Occipital lobe (tissue), 2 donors: Measurements from ENCODE around the gene CACNB4. TPM values are rescaled to one million over a fixed set of nuclear protein-coding genes. Genes with fewer than 3 reads are reported as not detected.
"Not testable (repeated sequence)": the region's sequence is repeated elsewhere in the genome, so short reads cannot be mapped to it uniquely, and the experiment has no call there.

Experiments used
- DNase-seq: peaks from one replicate; lab custom pipeline; 2025; lab: John Stamatoyannopoulos, UW
- total RNA-seq: library from RNA; depleted of rRNA; stranded (reverse); fragments of >200 nt; gene quantifications from one replicate; pipeline ENCODE4 v1.2.3, GENCODE V29; 2014

The CACNB4 gene
- total RNA-seq, 1 donor from 2014 or later = 70.2 TPM

DNA sequence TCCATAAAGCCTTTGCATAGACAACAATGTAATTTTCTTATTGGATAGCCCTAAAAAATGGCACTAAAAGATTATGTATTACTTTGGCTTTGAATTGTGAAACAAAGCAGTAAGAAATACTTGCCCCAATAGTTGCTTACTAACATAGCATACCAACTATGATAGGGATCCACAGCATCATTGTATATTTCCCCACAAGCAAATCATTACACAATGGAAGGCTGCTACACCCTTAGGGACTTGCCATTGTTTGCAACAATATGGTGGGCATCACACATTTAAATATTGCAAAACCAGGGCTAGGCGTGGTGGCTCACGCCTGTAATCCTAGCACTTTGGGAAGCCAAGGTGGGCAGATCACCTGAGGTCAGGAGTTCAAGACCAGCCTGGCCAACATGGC is 74.4 kb downstream of the CACNB4 start:
- no peak for DNase-seq

DNA sequence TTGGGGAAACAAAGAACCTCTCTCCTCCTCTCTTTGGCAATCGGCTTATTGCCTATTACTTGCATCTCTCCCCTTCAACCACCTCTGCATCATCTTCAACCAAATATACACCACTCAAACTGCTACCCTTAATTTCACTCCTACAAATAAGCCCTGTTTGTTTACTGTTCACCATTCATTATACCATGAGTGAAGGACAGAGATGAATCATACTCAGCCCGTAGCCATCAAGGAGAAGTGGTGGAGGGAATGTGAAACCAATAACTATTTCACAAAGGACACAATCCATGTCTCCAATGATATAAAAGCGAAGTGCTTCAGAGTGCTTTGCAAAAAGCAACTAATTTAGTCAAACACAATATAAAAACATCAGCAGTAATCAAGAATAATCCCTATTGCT is 76.8 kb downstream of the CACNB4 start:
- no peak for DNase-seq

DNA sequence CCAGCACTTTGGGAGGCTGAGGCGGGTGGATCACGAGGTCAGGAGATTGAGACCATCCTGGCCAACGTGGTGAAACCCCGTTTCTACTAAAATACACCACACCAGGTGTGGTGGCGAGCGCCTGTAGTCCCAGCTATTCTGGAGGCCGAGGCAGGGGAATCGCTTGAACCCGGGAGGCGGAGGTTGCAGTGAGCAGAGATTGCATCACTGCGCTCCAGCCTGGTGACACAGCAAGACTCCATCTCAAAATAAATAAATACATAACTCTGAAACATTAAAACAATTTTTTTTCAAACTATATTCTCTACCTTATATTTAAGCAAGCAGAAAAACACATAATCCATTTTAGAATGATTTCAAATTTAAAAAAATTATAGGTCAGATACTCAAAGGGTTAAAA is 77.8 kb downstream of the CACNB4 start:
- DNase-seq = not testable (repeated sequence)

DNA sequence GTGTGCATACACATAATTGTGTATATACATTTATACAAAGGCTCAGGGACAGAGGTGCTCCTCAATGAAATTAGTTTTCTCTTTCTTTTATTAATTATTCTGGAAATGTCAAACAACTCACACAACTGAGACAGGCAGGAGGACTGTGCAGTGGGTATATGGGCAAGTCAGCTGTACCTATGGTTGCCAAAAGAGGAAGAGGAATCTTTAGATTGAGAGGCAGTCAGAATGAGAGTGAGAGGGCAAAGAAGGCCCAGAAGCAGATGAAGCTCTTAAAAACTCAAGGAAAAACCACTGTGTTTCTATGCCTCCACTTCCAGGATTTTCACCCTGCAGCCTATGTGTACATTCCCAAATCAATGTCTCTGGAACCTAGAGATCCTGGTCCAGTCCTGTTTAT is 79.1 kb downstream of the CACNB4 start:
- no peak for DNase-seq

DNA sequence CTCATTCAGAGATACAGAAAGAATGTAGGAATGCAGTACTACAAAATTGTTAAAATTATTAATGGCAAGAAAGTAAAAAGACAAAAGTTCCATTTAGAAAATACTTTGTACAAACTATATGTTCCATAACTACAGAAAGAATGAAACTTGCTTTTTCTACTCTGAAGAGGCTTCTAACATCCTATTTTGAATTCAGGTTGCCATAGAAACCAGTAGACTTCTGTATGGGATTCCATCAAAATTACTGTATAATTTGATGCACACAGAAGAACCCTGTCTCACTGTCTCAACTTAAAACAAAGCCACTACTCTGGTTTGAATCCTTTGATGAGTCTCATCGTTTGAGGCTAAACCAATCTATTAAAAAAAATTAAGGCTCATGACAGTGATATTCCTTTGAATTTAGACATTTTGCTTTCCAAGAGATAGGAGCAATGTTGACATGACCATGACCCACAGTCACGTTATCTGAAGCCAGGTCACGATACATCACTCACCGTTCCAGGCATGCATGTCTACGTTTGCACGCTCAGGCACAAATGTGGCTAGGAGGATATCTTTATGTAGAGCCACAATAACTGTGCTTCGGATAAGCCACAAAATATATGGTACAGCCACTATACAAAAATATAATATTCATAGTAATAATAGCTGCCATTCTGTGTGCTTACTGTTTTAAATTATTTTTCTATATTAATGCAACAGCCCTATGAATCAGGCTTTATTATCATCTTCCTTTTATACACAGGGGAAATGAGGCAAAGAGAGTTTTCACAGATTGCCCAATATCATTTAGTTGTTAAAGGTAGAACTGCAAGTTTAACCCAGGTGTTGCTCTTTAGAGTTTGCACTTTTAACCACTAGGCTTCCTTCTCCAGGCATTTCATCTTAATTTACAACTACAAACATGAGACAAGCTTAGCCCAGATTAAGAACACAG is 82.4 kb downstream of the CACNB4 start:
- DNase-seq = no peak

DNA sequence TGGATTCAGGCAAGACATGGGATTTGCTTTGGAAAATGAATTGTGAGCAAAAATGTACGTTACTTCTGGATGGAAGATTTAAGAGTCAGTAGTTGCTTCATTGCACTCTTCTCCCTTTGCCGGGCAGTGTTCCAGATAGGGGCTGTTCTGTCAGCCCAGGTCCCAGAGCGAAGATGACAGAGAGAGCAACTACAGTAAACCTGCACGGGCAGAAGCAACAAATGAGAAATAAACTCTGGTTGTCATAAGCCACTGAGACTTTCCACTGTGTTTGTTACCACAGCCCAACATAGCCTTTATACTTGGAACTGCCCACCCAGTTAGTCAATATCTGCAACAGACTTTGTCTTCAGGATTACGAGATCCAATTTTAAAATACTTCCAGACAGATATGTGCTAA is 83.3 kb downstream of the CACNB4 start:
- DNase-seq = no peak

DNA sequence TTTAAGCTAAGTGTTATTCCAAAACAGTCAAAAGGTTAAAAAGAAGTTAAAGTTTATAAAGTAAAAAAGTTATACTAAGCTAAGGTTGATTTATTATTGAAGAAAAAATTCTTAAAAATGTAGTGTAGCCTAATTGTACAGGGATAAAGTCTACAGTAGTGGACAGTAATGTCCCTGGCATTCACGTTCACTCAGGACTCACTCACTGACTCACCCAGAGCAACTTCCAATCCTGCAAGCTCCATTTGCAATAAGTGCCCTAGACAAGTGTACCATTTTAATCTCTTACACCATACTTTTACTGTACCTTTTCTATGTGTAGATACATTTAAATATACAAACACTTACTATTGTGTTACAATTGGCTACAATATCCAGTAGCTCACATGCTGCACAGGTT is 86.1 kb downstream of the CACNB4 start:
- no peak for DNase-seq

DNA sequence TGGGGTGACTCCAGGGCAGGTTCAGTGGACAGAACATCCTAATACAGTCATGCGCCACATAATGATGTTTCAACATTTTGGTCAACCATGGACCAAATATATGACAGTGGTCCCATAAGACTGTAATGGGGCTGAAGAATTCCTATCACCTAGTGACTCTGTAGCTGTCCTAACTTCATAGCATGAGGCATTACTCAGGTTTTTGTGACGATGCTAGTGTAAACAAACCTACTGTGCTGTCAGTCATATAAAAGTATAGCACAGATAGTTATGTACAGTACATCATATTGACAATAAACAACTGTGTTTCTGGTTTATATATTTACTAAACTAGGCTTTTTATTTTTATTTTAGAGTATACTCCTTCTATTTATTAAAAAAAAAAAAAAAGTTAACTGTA is 87.1 kb downstream of the CACNB4 start:
- DNase-seq = no peak

DNA sequence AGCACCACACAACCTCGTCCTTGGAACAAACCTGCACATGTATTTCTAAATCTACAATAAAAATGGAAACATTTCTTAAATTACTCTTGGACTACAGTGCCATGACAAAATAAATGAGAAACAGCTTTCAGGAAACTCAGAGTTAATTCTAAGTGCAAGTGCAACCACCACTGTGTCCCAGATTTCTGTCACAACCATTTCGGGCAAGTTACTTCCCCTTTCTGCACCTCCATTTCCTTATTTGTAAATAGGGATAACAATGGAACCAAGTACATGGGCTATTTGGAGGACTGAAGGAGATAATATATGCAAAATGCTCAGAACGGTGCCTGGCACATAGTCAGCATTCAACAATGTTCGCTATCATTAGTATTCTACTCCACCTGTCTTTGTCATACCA is 93.2 kb downstream of the CACNB4 start:
- DNase-seq = no peak

DNA sequence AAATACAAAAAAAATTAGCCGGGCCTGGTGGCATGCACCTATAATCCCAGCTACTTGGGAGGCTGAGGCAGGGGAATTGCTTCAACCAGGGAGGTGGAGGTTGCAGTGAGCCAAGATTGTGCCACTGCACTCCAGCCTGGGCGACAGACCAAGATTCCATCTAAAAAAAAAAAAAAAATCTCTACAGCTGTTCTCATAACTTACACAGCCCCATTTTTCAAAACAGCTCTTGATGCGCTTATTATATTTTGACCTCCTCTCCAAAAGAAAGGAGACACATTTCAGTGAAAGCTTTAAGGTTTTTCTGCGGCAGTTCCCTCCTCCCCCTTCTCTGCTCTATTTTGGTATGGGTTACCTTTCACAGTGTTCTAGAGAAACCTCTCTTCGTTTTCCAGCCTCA is 95.6 kb downstream of the CACNB4 start:
- DNase-seq = not testable (repeated sequence)

DNA sequence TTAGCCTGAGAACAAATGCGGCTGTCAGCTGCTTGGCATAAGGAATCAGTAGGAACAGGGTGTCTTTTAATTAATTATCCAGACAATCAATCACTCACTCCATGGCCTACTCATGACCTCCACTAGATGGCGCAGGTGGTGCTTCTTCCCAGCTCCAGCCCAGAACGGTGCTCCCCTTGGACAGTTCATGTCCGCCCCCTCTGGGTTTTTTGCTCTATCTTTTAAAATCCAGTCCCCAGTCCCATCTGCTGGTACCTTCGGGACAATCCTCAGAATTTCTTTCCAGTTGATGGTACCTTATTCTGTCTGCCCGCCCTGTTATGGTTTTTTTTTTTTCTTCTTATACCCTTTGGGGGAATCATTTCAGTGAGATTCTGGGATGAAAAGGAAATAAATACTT is 99.8 kb downstream of the CACNB4 start:
- no peak for DNase-seq

DNA sequence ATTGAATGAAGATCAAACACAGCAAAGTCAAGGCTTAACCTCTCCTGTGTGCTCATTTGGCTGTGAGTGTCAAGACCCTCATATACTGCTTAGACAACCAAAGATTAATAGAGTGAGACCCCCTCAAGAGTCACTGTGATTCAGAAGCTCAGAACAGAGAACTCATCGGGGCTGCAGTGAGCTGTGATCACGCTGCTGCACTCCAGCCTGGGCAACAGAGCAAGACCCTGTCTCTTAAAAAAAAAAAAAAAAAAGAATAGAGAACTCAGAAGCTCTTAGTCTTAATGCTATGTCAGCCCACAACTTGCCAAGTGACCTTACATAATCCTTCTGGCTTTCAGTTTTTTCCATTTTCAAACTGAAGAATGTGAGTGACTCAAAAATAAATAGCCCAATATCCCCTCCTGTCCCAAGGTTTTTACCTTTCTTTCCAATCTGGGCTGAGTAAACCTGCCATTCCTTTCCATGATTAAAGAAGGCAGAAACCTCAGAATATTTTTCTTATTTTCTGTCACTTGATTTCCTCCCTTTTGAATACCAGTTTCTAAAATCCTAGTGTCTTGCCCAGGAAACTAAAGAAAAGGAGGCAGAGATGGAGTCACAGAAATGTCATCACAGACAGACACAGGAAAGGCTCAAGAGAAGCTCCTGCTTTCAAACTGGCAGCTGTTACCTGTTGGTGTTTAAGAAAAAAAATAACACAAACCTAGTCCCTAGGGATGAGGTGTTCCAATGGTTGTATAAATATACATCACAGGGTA is 102.4 kb downstream of the CACNB4 start:
- DNase-seq = no peak

DNA sequence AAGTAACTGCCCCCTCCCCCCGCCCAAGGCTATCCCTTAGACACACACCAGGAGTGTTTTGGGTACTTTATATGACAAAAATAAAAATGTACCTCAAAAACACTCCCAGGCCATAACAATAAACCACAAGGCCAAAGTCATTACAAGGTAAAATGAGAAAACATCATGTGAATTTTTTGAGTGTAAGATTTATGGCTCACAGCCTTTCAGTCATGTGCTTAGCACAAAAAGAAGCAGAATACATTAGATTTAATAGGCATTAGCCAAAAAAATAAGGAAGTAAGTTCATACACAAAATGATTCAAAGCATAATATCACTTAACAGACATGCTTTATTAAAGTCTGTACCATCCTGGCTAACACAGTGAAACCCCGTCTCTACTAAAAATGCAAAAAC is 103.7 kb downstream of the CACNB4 start:
- DNase-seq = no peak

DNA sequence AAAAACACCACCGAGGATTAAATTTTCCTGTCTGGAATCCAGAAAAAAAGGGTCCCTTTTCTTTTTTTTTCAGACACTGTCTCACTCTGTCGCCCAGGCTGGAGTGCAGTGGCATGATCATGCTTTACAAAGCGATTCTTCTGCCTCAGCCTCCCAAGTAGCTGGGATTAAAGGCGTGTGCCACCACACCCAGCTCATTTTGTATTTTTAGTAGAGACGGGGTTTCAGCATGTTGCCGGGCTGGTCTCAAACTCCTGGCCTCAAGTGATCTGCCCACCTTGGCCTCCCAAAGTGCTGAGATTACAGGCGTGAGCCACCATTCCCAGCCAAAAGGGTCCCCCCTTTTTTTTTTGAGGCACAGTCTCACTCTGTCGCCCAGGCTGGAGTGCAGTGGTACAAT is 104.7 kb downstream of the CACNB4 start:
- DNase-seq = not testable (repeated sequence)

DNA sequence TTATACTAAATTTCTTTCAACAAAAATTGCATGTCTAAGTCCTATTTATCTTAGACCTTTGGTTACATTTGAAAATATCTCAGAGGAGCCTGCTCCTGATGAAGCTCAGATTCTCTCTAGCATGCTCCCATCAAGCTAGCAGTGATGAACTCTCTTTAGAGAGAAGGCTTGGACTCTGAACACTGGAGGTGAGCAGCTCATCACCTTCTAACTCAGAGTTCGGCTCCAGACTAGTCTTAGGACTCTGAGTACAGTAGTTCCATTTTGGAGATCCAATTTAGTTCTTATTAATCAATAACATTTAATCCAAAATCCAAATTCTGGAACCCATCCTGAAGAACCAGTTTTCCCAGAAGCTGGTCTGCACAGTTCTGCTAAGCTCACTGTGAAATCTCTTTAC is 107.8 kb downstream of the CACNB4 start:
- DNase-seq = no peak

DNA sequence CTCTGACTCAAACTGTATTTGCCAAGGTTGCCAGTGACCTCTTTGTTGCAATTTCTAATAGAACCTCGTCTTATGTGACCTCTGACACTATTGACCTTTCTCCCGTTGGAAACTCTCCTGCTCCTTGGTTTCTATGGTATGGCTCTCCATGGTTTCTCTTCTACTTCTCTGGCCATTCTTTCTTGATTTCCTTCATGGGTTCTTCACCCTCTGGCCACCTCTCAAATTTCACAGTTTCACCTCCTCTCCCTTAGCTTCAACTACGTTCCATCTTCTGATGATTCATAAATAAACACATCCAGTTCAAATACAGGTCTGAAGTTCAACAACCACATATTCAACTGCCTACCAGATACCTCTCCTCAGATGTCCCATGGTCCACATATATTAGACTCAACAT is 109.5 kb downstream of the CACNB4 start:
- DNase-seq = no peak

DNA sequence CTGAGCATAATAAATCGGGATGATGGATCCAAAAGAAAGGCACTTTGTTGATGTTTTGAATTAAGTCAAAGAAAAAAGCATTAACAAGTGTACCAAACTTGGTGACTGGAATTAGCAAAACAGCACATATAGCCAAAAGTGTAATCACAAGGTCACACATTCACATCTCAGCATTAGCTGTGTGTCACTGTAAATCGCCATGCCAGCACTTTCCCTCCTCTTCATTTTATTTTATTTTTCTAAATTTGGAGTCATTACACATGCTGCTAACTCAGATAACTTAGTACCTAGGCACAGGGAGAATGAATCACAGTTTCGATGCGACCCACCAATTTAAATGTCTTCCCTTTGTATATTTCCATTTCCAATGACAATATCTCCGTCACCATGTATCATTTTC is 111.4 kb downstream of the CACNB4 start:
- no peak for DNase-seq

DNA sequence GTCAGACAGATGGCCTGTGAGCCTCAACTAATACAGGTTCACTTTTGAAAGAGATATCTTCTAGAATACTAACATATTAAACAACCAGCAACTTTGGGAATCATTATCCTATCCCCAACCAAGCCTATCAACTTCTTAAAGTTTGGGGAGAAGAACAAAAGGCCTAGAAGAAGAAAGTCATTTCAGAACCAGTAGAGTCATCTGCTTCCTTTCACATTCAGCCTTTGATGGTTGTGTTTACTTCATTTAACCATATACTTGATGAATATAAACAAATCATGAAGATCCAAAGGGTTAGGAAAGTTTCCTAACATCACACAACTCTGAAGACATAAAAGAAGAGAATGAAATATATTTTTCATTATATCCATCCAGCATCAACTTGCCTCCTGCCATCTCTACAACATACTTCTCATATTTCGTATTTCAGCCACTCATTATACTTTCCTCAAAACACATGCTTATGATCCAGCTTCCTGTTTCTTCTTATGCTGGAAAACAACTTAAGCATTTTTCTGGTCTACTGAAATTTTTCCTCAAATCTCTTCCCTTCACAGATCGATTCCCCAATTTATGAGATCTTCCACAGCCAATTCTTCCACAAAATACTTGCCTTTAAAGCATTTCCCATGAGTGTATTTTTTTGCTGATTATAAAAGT is 114.3 kb downstream of the CACNB4 start:
- DNase-seq = no peak

DNA sequence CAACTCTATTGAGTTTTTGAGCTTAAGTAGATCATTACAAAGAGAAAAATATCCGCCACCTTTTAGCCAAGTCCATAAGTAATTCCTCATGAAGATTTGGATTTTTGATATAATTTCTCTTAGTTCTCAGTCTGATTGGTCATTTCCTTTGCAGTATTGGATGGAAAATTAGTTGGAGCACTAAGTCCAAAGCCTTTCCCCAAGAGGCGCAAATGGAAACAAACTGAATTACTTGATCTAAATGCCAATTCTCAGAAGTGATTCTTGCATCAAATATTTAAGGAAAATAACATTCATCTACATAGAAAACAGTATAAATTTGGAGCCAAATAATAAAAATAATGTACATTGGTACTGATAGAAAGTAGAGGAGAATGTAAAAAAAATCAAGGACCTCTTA is 115.6 kb downstream of the CACNB4 start:
- no peak for DNase-seq

DNA sequence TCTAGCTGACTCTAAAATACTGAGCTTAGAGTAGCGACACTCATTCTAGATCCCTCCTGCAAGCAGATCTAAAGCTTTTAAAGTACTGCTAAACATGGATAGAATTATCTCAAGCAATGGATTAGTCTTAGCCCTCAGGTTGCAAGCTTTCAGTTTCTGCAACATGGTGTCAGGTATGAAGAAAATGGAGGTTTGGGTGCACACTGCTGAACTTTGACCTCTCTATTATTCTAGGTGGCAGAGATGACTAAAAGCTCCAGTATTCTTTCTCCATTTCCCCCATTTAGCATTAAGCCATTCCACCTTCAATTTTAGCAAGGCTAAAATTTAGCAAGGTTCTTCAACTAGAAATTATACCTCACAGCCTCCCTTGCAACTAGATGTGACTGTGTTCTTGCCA is 117.0 kb downstream of the CACNB4 start:
- no peak for DNase-seq

DNA sequence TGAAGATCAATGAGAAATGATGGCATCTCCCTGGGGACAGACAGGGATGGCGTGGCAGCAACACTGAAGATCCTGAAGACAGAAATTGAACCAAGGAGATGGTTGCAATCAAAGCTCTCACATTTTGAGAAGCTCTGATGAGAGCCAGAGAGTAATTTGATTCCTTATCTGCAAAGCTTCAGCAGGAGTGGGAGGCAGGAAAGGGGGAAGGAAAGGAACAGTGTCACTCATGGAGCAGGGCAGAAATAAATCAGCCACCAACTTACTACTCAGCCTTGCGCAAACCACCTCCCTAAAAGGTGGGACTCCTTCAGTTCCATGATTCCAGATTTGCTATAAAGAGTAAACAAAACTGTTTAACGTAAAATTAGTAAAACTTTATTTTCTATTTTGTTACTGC is 119.2 kb downstream of the CACNB4 start:
- DNase-seq = no peak

DNA sequence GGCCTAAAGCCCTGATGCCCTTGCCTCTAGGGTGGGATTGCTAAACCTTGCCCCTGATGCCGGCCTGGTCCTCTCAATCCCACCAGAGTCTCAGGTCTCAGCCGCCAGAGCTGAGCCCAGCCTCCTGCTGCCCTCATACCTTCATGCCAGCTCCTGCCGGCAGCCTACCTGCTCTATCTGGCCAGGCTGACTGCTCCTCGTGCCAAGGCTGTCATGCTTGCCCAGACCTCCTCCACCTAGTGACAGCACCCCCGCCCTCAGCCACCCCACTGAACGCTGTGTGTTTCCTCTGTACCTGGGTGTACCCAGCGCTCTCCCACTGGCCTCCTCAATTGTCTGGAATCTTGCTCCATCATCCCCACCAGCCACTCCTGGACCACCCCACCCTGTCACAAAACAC is 120.1 kb downstream of the CACNB4 start:
- no peak for DNase-seq
